GM23338 (cell line): Measurements from ENCODE around the gene NUCB1. TPM values are rescaled to one million over a fixed set of nuclear protein-coding genes. Genes with fewer than 3 reads are reported as not detected.

Experiments
- ATAC-seq: fragments of 200-7000 bp; cut with Tn5 transposase; 3 replicates; pipeline ENCODE4 v1.9.1; 2020
- DNase-seq: peaks from one replicate; pipeline ENCODE4 v3.0.0-alpha.2; 2015; ENCODE audit warnings: low spot score
- H2AFZ ChIP-seq: fragments of 200-600 bp; sonication (generic); 2 replicates; pipeline ENCODE4 v1.8.0; 2016; ENCODE audit warnings: antibody characterized with exemption, mild to moderate bottlenecking, moderate library complexity
- H3F3A ChIP-seq: fragments of 200-600 bp; sonication (generic); replicated peaks from 2 replicates; pipeline ENCODE4 v1.8.0; 2017; ENCODE audit warnings: antibody characterized with exemption, mixed run types, low read depth
- H3K27ac ChIP-seq: fragments of 200-600 bp; sonication (generic); 2 replicates; pipeline ENCODE4 v1.6.1; 2016; ENCODE audit warnings: low read depth
- H3K27me3 ChIP-seq: fragments of 200-600 bp; sonication (generic); 2 replicates; pipeline ENCODE4 v1.8.0; 2016; ENCODE audit warnings: mild to moderate bottlenecking, mixed run types, moderate library complexity; ENCODE audit not compliant: insufficient read depth
- H3K36me3 ChIP-seq: fragments of 200-600 bp; sonication (generic); 2 replicates; pipeline ENCODE4 v1.8.0; 2016; ENCODE audit warnings: mild to moderate bottlenecking; ENCODE audit not compliant: insufficient read depth
- H3K4me1 ChIP-seq: fragments of 200-600 bp; sonication (generic); 2 replicates; pipeline ENCODE4 v1.8.0; 2016; ENCODE audit warnings: mild to moderate bottlenecking, moderate library complexity; ENCODE audit not compliant: insufficient read depth
- H3K4me2 ChIP-seq: fragments of 200-600 bp; sonication (generic); 2 replicates; pipeline ENCODE4 v1.7.1; 2017; ENCODE audit warnings: mixed run types
- H3K4me3 ChIP-seq: fragments of 200-600 bp; sonication (generic); 2 replicates; pipeline ENCODE4 v1.6.1; 2016; ENCODE audit warnings: mixed run types
- H3K79me2 ChIP-seq: fragments of 200-600 bp; sonication (generic); replicated peaks from 2 replicates; pipeline ENCODE4 v1.8.0; 2017; ENCODE audit warnings: mild to moderate bottlenecking; ENCODE audit not compliant: insufficient read depth
- H3K9me2 ChIP-seq: fragments of 200-600 bp; sonication (generic); 2 replicates; pipeline ENCODE4 v1.8.0; 2017; ENCODE audit not compliant: insufficient read depth
- H4K20me1 ChIP-seq: fragments of 200-600 bp; sonication (generic); replicated peaks from 2 replicates; pipeline ENCODE4 v1.8.0; 2017; ENCODE audit warnings: mild to moderate bottlenecking; ENCODE audit not compliant: insufficient read depth
- H3K27ac Mint-ChIP-seq: 2 replicates; pipeline ENCODE4 v1.8.0; 2020; ENCODE audit warnings: inconsistent platforms, mild to moderate bottlenecking, moderate library complexity, mixed read lengths
- H3K27me3 Mint-ChIP-seq: 3 replicates; pipeline ENCODE4 v1.8.0; 2022; ENCODE audit warnings: low read depth, mild to moderate bottlenecking, moderate library complexity, mixed read lengths, inconsistent platforms; ENCODE audit not compliant: insufficient read depth, poor library complexity
- H3K36me3 Mint-ChIP-seq: 3 replicates; pipeline ENCODE4 v1.8.0; 2021; ENCODE audit warnings: low read depth, mild to moderate bottlenecking, inconsistent platforms, moderate library complexity, mixed read lengths
- H3K4me1 Mint-ChIP-seq: 3 replicates; pipeline ENCODE4 v1.8.0; 2020; ENCODE audit warnings: mild to moderate bottlenecking, inconsistent platforms, mixed read lengths
- H3K4me3 Mint-ChIP-seq: 3 replicates; pipeline ENCODE4 v1.8.0; 2021; ENCODE audit warnings: moderate library complexity, mild to moderate bottlenecking, inconsistent platforms, mixed read lengths
- H3K9me3 Mint-ChIP-seq: 3 replicates; pipeline ENCODE4 v1.8.0; 2020; ENCODE audit warnings: moderate library complexity, mild to moderate bottlenecking, inconsistent platforms, mixed read lengths
- CREB1 ChIP-seq: fragments of 250-450 bp; sonication (Bioruptor Pico); IDR thresholded peaks from 2 replicates; pipeline ENCODE4 v1.5.0; 2020; ENCODE audit warnings: low read depth, mild to moderate bottlenecking, moderate library complexity
- ETS1 ChIP-seq: IDR thresholded peaks from 2 replicates; pipeline ENCODE4 v1.6.1; 2016; ENCODE audit warnings: antibody characterized with exemption
- EZH2 ChIP-seq: fragments of 200-600 bp; sonication (generic); IDR thresholded peaks from one replicate; pipeline ENCODE4 v1.8.0; 2017; ENCODE audit warnings: antibody characterized with exemption, mild to moderate bottlenecking, low read depth; ENCODE audit not compliant: unreplicated experiment
- EZH2phosphoT487 ChIP-seq: fragments of 200-600 bp; sonication (generic); IDR thresholded peaks from one replicate; pipeline ENCODE4 v1.8.1; 2018; ENCODE audit warnings: antibody characterized with exemption; ENCODE audit not compliant: unreplicated experiment
- JUNB ChIP-seq: IDR thresholded peaks from one replicate; pipeline ENCODE4 v1.6.1; 2016; ENCODE audit warnings: antibody characterized with exemption; ENCODE audit not compliant: unreplicated experiment
- NANOG ChIP-seq: IDR thresholded peaks from 2 replicates; pipeline ENCODE4 v1.6.1; 2016; ENCODE audit warnings: antibody characterized with exemption, borderline replicate concordance
- POLR2AphosphoS5 ChIP-seq: IDR thresholded peaks from 2 replicates; pipeline ENCODE4 v1.6.1; 2016; ENCODE audit warnings: antibody characterized with exemption, low read depth
- STAT1 ChIP-seq: IDR thresholded peaks from one replicate; pipeline ENCODE4 v1.6.1; 2016; ENCODE audit warnings: antibody characterized with exemption; ENCODE audit not compliant: unreplicated experiment
- ZNF114 ChIP-seq: fragments of 250-450 bp; sonication (Bioruptor Pico); IDR thresholded peaks from 2 replicates; pipeline ENCODE4 v1.5.0; 2020; ENCODE audit warnings: mild to moderate bottlenecking, moderate library complexity
- ZNF462 ChIP-seq: fragments of 250-450 bp; sonication (Bioruptor Pico); IDR thresholded peaks from 2 replicates; pipeline ENCODE4 v1.5.0; 2020; ENCODE audit warnings: mild to moderate bottlenecking, moderate library complexity
- polyA plus RNA-seq: library from polyadenylated mRNA; unstranded; fragments of >200 nt; fragmentation: Nextera tagmentation; extraction: Ambion mirVana; gene quantifications from 2 replicates; pipeline ENCODE4 v1.2.1, GENCODE V29; 2016
- total RNA-seq: library from RNA; depleted of rRNA; stranded (reverse); fragments of >200 nt; shearing (Covaris generic); gene quantifications from 2 replicates; pipeline ENCODE4 v1.2.3, GENCODE V29; 2014

The NUCB1 gene
- total and polyA plus RNA-seq, 2 experiments from 2014 or later: 57.1 to 163 TPM

- TF ChIP-seq ETS1 (no peak), ZNF114 (no peak), ZNF462 (CRISPR knock-in tag) (no peak), EZH2phosphoT487 (no peak), EZH2 (no peak), JUNB (no peak)
These were observed 61.0 kb downstream of the NUCB1 start (continued) for GRCh38 chr19:48961051-48961649.

- Histone ChIP-seq H3K4me3 (no peak overlapping the region), H3K36me3 (peaks cover 17% of the 10 kb centered on the region), H4K20me1 (peaks cover 16% of the 10 kb centered on the region), H3K27me3 (no peaks in the 10 kb centered on the region), H3K4me1 (peaks cover 18% of the 10 kb centered on the region), H2AFZ (no peak overlapping the region), H3K27ac (peak overlapping the region; percentile 79; the same call in 1 of the 2 replicates), H3K79me2 (peaks cover 35% of the 10 kb centered on the region), H3F3A (peaks cover 56% of the 10 kb centered on the region), H3K4me2 (peak overlapping the region; percentile 32; the same call in 1 of the 2 replicates), H3K9me2 (no peaks in the 10 kb centered on the region)
- peaks cover 35% of the 10 kb centered on the region for H3K4me1 Mint-ChIP-seq
- H3K4me3 Mint-ChIP-seq: no peak overlapping the region; the same call in 2 of the 3 replicates
- peaks cover 14% of the 10 kb centered on the region for H3K9me3 Mint-ChIP-seq
- peaks cover 45% of the 10 kb centered on the region for H3K27me3 Mint-ChIP-seq
- no peak for DNase-seq
- H3K36me3 Mint-ChIP-seq: peaks cover 52% of the 10 kb centered on the region
- peak overlapping the region; percentile 82 for H3K27ac Mint-ChIP-seq
- no peak for TF ChIP-seq ETS1
- TF ChIP-seq NANOG: no peak
- no peak for TF ChIP-seq EZH2
- TF ChIP-seq EZH2phosphoT487: no peak
- no peak; the same call in 1 of the 2 replicates for TF ChIP-seq POLR2AphosphoS5
- TF ChIP-seq ZNF114: no peak
- TF ChIP-seq STAT1: no peak
- no peak for TF ChIP-seq CREB1 (CRISPR knock-in tag)
- no peak for ATAC-seq
These were observed 61.5 kb downstream of the NUCB1 start for GRCh38 chr19:48961673-48962028.
